SU-DHL-6 (cell line): ENCODE measurements around the gene ARFGEF3.

Source experiments
- H2AFZ ChIP-seq: fragments of 200-600 bp; sonication (generic); 2 replicates; pipeline ENCODE4 v1.6.1; 2014; ENCODE audit warnings: low read depth, mild to moderate bottlenecking, moderate library complexity, mixed read lengths, antibody characterized with exemption, low read length; ENCODE audit not compliant: severe bottlenecking
- H3F3A ChIP-seq: fragments of 200-600 bp; shearing (Covaris generic); 2 replicates; pipeline ENCODE4 v1.6.0; 2016; ENCODE audit warnings: antibody characterized with exemption, mild to moderate bottlenecking; ENCODE audit not compliant: insufficient read depth
- H3K27ac ChIP-seq: fragments of 200-600 bp; sonication (generic); 2 replicates; pipeline ENCODE4 v1.5.1; 2016; ENCODE audit warnings: low read depth, mild to moderate bottlenecking, low read length, moderate library complexity, mixed read lengths
- H3K27me3 ChIP-seq: fragments of 200-600 bp; sonication (generic), shearing (Covaris generic); 2 replicates; pipeline ENCODE4 v1.6.0; 2014; ENCODE audit warnings: mild to moderate bottlenecking, low read length
- H3K36me3 ChIP-seq: fragments of 200-600 bp; sonication (generic); 2 replicates; pipeline ENCODE4 v1.6.1; 2014; ENCODE audit warnings: mild to moderate bottlenecking, low read length, mixed read lengths
- H3K4me2 ChIP-seq: fragments of 300-600, 200-600 bp; shearing (Covaris generic), sonication (generic); 2 replicates; pipeline ENCODE4 v1.6.0; 2014; ENCODE audit warnings: low read length, low read depth, mild to moderate bottlenecking; ENCODE audit not compliant: poor library complexity, severe bottlenecking
- H3K4me3 ChIP-seq: fragments of 200-600 bp; sonication (generic); 2 replicates; pipeline ENCODE4 v1.5.1; 2014; ENCODE audit warnings: antibody characterized with exemption, low read length, mild to moderate bottlenecking, mixed read lengths; ENCODE audit not compliant: insufficient read depth, poor library complexity, severe bottlenecking
- H3K79me2 ChIP-seq: fragments of 200-600 bp; sonication (generic); 2 replicates; pipeline ENCODE4 v1.6.1; 2014; ENCODE audit warnings: mild to moderate bottlenecking, low read length, moderate library complexity; ENCODE audit not compliant: insufficient read depth
- H3K9ac ChIP-seq: fragments of 200-600 bp; sonication (generic); 2 replicates; pipeline ENCODE4 v1.7.0; 2014; ENCODE audit warnings: mild to moderate bottlenecking, low read length
- H3K9me2 ChIP-seq: fragments of 200-600 bp; sonication (generic); replicated peaks from 2 replicates; pipeline ENCODE4 v1.6.1; 2014; ENCODE audit warnings: low read length; ENCODE audit not compliant: insufficient read depth
- H3K9me3 ChIP-seq: fragments of 200-600 bp; sonication (generic); 2 replicates; pipeline ENCODE4 v1.6.1; 2014; ENCODE audit warnings: low read length, mixed read lengths; ENCODE audit not compliant: insufficient read depth
- H4K20me1 ChIP-seq: fragments of 200-600 bp; sonication (generic); 2 replicates; pipeline ENCODE4 v1.6.1; 2014; ENCODE audit warnings: low read depth, mild to moderate bottlenecking, antibody characterized with exemption, low read length, moderate library complexity, mixed read lengths
- CTCF ChIP-seq: fragments of 200-600 bp; sonication (generic); IDR thresholded peaks from one replicate; pipeline ENCODE4 v1.5.1; 2017; ENCODE audit warnings: antibody characterized with exemption, mild to moderate bottlenecking, low read length, moderate library complexity; ENCODE audit not compliant: insufficient read depth, poor library complexity, severe bottlenecking
- EZH2phosphoT487 ChIP-seq: fragments of 200-600 bp; sonication (generic), shearing (Covaris generic); conservative IDR thresholded peaks from 2 replicates; pipeline ENCODE4 v1.6.1; 2018; ENCODE audit warnings: mild to moderate bottlenecking, antibody characterized with exemption, low read length, moderate library complexity, mixed read lengths

Gene ARFGEF3

GRCh38 chr6:138234363-138234762 lies 72.6 kb downstream of the ARFGEF3 start:
- Histone ChIP-seq H4K20me1 (no peaks in the 10 kb centered on the region), H3K27me3 (no peaks in the 10 kb centered on the region), H3K9me3 (no peaks in the 10 kb centered on the region), H3K79me2 (no peaks in the 10 kb centered on the region), H3K27ac (no peak overlapping the region), H3K9me2 (no peaks in the 10 kb centered on the region), H3K4me2 (no peak overlapping the region), H2AFZ (no peak overlapping the region), H3F3A (no peaks in the 10 kb centered on the region), H3K36me3 (no peaks in the 10 kb centered on the region), H3K9ac (no peak overlapping the region), H3K4me3 (no peak overlapping the region)
- TF ChIP-seq CTCF (no peak), EZH2phosphoT487 (no peak)

- Histone ChIP-seq H3K4me3 (no peak overlapping the region), H3K4me2 (no peak overlapping the region), H3K79me2 (no peaks in the 10 kb centered on the region), H3K9me3 (no peaks in the 10 kb centered on the region), H2AFZ (no peak overlapping the region), H3K27me3 (no peaks in the 10 kb centered on the region), H3K27ac (no peak overlapping the region), H4K20me1 (no peaks in the 10 kb centered on the region), H3K36me3 (no peaks in the 10 kb centered on the region), H3F3A (no peaks in the 10 kb centered on the region), H3K9me2 (no peaks in the 10 kb centered on the region), H3K9ac (no peak overlapping the region)
- TF ChIP-seq CTCF (no peak), EZH2phosphoT487 (no peak)
These were observed 73.5 kb downstream of the ARFGEF3 start for GRCh38 chr6:138235205-138235604.

GRCh38 chr6:138235693-138236092 lies 74.0 kb downstream of the ARFGEF3 start:
- H3K4me3 ChIP-seq, result no peak overlapping the region
- no peaks in the 10 kb centered on the region for H3K79me2 ChIP-seq
- no peak overlapping the region for H2AFZ ChIP-seq
- H3K9me2 ChIP-seq, result no peaks in the 10 kb centered on the region
- no peaks in the 10 kb centered on the region for H3K36me3 ChIP-seq
- H3K9ac ChIP-seq, result no peak overlapping the region
- no peaks in the 10 kb centered on the region for H3K27me3 ChIP-seq
- H4K20me1 ChIP-seq, result no peaks in the 10 kb centered on the region
- TF ChIP-seq CTCF, result no peak
- no peak for TF ChIP-seq EZH2phosphoT487
- no peak overlapping the region for H3K27ac ChIP-seq
- H3K9me3 ChIP-seq, result no peaks in the 10 kb centered on the region
- no peak overlapping the region for H3K4me2 ChIP-seq
- no peaks in the 10 kb centered on the region for H3F3A ChIP-seq
